Small intestine (tissue), 7 donors: Measurements from ENCODE around the gene BEST4. TPM values are rescaled to one million over a fixed set of nuclear protein-coding genes. Genes with fewer than 3 reads are reported as not detected.
"Not testable (repeated sequence)": the region's sequence is repeated elsewhere in the genome, so short reads cannot be mapped to it uniquely, and the experiment has no call there.

Experiments used
- DNase-seq, 2 donors: peaks; one replicate each; pipeline versions ENCODE4 v3.0.0 to v3.0.0-alpha.2; 2013
- FAIRE-seq: peaks from 2 replicates; lab custom pipeline; 2012; peaks lifted over from hg19 to GRCh38; lab: Jason Lieb, UNC
- H3K27ac ChIP-seq, 3 donors: one replicate each; pipeline ENCODE4 v1.5.1; 2013; ENCODE audit warnings: low read length in 2 of 3, mild to moderate bottlenecking in 2 of 3, control low read depth in 1 of 3, inconsistent platforms in 1 of 3, low read depth in 1 of 3, moderate library complexity in 1 of 3
- H3K27me3 ChIP-seq, 3 donors: one replicate each; pipeline ENCODE4 v1.6.1; 2013; ENCODE audit warnings: low read length in 3 of 3, inconsistent platforms in 1 of 3; ENCODE audit not compliant: control insufficient read depth in 3 of 3, insufficient read depth in 3 of 3
- H3K36me3 ChIP-seq, 3 donors: one replicate each; pipeline ENCODE4 v1.6.1; 2013; ENCODE audit warnings: low read length in 3 of 3, inconsistent platforms in 1 of 3, low read depth in 1 of 3, mild to moderate bottlenecking in 1 of 3, moderate library complexity in 1 of 3; ENCODE audit not compliant: control insufficient read depth in 3 of 3, insufficient read depth in 2 of 3
- H3K4me1 ChIP-seq, 3 donors: one replicate each; pipeline ENCODE4 v1.6.1; 2013; ENCODE audit warnings: low read length in 2 of 3, inconsistent platforms in 1 of 3, low read depth in 1 of 3, mild to moderate bottlenecking in 1 of 3, moderate library complexity in 1 of 3; ENCODE audit not compliant: control insufficient read depth in 3 of 3, insufficient read depth in 2 of 3
- H3K4me3 ChIP-seq, 3 donors: one replicate each; pipeline ENCODE4 v1.5.1; 2013; ENCODE audit warnings: low read length in 3 of 3, control low read depth in 1 of 3, inconsistent platforms in 1 of 3, low read depth in 1 of 3, mild to moderate bottlenecking in 1 of 3, moderate library complexity in 1 of 3
- H3K9me3 ChIP-seq, 2 donors: one replicate each; pipeline ENCODE4 v1.6.1; 2013; ENCODE audit warnings: low read depth in 1 of 2, low read length in 1 of 2; ENCODE audit not compliant: control insufficient read depth in 2 of 2, insufficient read depth in 1 of 2
- WGBS, 3 donors: extraction: QIAGEN DNeasy Blood & Tissue Kit; methylation state at CpG; one replicate each; pipeline ENCODE4 v1.1.7; 2013; 5-methylcytosine and 5-hydroxymethylcytosine counted together
- polyA plus RNA-seq, 4 donors: library from polyadenylated mRNA; stranded (reverse) in 3 of 4; unstranded in 1 of 4; fragments of 200-250 nt in 3 of 4; fragments of 120-200 nt in 1 of 4; gene quantifications; one replicate each; pipeline versions ENCODE4 v1.2.1 to v1.2.3, GENCODE V29; 2013
- donor health status: healthy with polysubstance abuse.
- donor health status: control.
- donor health status: control.
- donor health status: Bipolar disorder and iron deficiency.
- donor health status: healthy.

BEST4 gene
- polyA plus RNA-seq, 4 donors = 7.4 to 33.0 (median 14.8) TPM

- no peak for DNase-seq
- peaks cover 0 to 65% (median 6%) of the 10 kb centered on the region in 3 donors for H3K36me3 ChIP-seq
- no peak overlapping the region for H3K4me3 ChIP-seq
- H3K9me3 ChIP-seq = no peaks in the 10 kb centered on the region
- FAIRE-seq = no peak
- no peak overlapping the region for H3K27ac ChIP-seq
- no peaks in the 10 kb centered on the region for H3K27me3 ChIP-seq
- H3K4me1 ChIP-seq = no peaks in the 10 kb centered on the region
- WGBS, 3 donors = 76 to 85% (median 80%) methylated on average over 2 of the region's 2 CpGs
Measured at GRCh38 chr1:44757420-44757819, 30.6 kb downstream of the BEST4 start.

- no peak for FAIRE-seq
Measured at GRCh38 chr1:44747878-44748277, 40.1 kb downstream of the BEST4 start.

GRCh38 chr1:44743211-44743610 lies 44.8 kb downstream of the BEST4 start:
- H3K27ac ChIP-seq = no peak overlapping the region
- 62 to 100% (median 85%) methylated on average over 1 of the region's 1 CpG for WGBS, 3 donors
- no peak for FAIRE-seq

More at GRCh38 chr1:44747878-44748277, 40.1 kb downstream of the BEST4 start:
- Histone ChIP-seq H3K27ac (no peak overlapping the region), H3K4me3 (no peak overlapping the region), H3K27me3 (no peaks in the 10 kb centered on the region), H3K4me1 (no peaks in the 10 kb centered on the region), H3K36me3 (peaks cover 0 to 30% (median 2%) of the 10 kb centered on the region in 3 donors), H3K9me3 (no peaks in the 10 kb centered on the region)
- WGBS, 3 donors = 92 to 98% (median 95%) methylated on average over 3 of the region's 3 CpGs
- DNase-seq = no peak

GRCh38 chr1:44740179-44740617 lies 47.8 kb downstream of the BEST4 start:
- H3K36me3 ChIP-seq = peaks cover 0 to 8% (median 0%) of the 10 kb centered on the region in 3 donors
- no peak for FAIRE-seq
- H3K4me3 ChIP-seq = peak overlapping the region; percentile 37 to 76 (median 44)
- H3K27me3 ChIP-seq = no peaks in the 10 kb centered on the region
- no peak for DNase-seq
- H3K9me3 ChIP-seq = peaks cover 0 to 5% of the 10 kb centered on the region in 2 donors
- H3K4me1 ChIP-seq = peaks cover 0 to 6% (median 3%) of the 10 kb centered on the region in 3 donors
- WGBS, 3 donors = 3 to 4% (median 3%) methylated on average over 14 of the region's 14 CpGs
- peak overlapping the region in 1 of 3 donors; percentile 92 for H3K27ac ChIP-seq

More at GRCh38 chr1:44743211-44743610, 44.8 kb downstream of the BEST4 start:
- H3K4me3 ChIP-seq = no peak overlapping the region
- H3K4me1 ChIP-seq = peaks cover 0 to 6% (median 3%) of the 10 kb centered on the region in 3 donors
- H3K9me3 ChIP-seq = peaks cover 0 to 2% of the 10 kb centered on the region in 2 donors
- DNase-seq = no peak
- peaks cover 0 to 17% (median 0%) of the 10 kb centered on the region in 3 donors for H3K36me3 ChIP-seq
- H3K27me3 ChIP-seq = no peaks in the 10 kb centered on the region

- DNase-seq = peak; percentile 97 to 99
- H3K27me3 ChIP-seq = no peaks in the 10 kb centered on the region
- peak within 1 kb of the TSS; percentile 37 to 76 (median 54) for H3K4me3 ChIP-seq
- 0% methylated on average over 57 of the region's 57 CpGs for WGBS, 3 donors
- H3K4me1 ChIP-seq = peaks cover 0 to 6% (median 3%) of the 10 kb centered on the region in 3 donors
- H3K9me3 ChIP-seq = peaks cover 0 to 5% of the 10 kb centered on the region in 2 donors
- no peak for FAIRE-seq
- H3K36me3 ChIP-seq = peaks cover 0 to 8% (median 0%) of the 10 kb centered on the region in 3 donors
- peak within 1 kb of the TSS; percentile 50 to 94 (median 92) for H3K27ac ChIP-seq
Measured at GRCh38 chr1:44739307-44740178, 48.4 kb downstream of the BEST4 start, which contains the start of gene KIF2C. TSS of gene KIF2C (plus strand) at chr1:44739837. CDS start at chr1:44739933, 96 bp downstream.

GRCh38 chr1:44738953-44739306 lies 49.0 kb downstream of the BEST4 start:
- not testable (repeated sequence) for H3K4me1 ChIP-seq, DNase-seq, H3K9me3 ChIP-seq, H3K27me3 ChIP-seq, H3K36me3 ChIP-seq, FAIRE-seq
- Histone ChIP-seq H3K4me3 (peak overlapping the region; percentile 32 to 76 (median 54)), H3K27ac (peak overlapping the region; percentile 50 to 94 (median 92))
- 42 to 67% (median 50%) methylated on average over 1 of the region's 1 CpG for WGBS, 3 donors

- WGBS, 3 donors = 100% methylated on average over 1 of the region's 1 CpG
Measured at GRCh38 chr1:44735992-44736391, 52.0 kb downstream of the BEST4 start.

GRCh38 chr1:44733784-44734183 lies 54.2 kb downstream of the BEST4 start:
- peaks cover 0 to 5% of the 10 kb centered on the region in 2 donors for H3K9me3 ChIP-seq
- DNase-seq (no peak), FAIRE-seq (no peak)
- H3K27ac ChIP-seq = no peak overlapping the region
- no peaks in the 10 kb centered on the region for H3K36me3 ChIP-seq
- H3K27me3 ChIP-seq = no peaks in the 10 kb centered on the region
- no peak overlapping the region for H3K4me3 ChIP-seq
- peaks cover 0 to 6% (median 0%) of the 10 kb centered on the region in 3 donors for H3K4me1 ChIP-seq
- WGBS, 3 donors = 77 to 78% (median 78%) methylated on average over 1 of the region's 1 CpG

More at GRCh38 chr1:44735992-44736391, 52.0 kb downstream of the BEST4 start:
- Histone ChIP-seq H3K4me1 (peaks cover 0 to 6% (median 3%) of the 10 kb centered on the region in 3 donors), H3K27me3 (no peaks in the 10 kb centered on the region), H3K9me3 (peaks cover 0 to 5% of the 10 kb centered on the region in 2 donors), H3K4me3 (no peak overlapping the region), H3K36me3 (no peaks in the 10 kb centered on the region), H3K27ac (no peak overlapping the region)
- no peak for DNase-seq
- no peak for FAIRE-seq
